Measurements from ENCODE around the gene STAB2.

GRCh38 chr12:103599274-103599673 is 12.2 kb downstream of the STAB2 start:
- TF ChIP-seq, protein P1, sequence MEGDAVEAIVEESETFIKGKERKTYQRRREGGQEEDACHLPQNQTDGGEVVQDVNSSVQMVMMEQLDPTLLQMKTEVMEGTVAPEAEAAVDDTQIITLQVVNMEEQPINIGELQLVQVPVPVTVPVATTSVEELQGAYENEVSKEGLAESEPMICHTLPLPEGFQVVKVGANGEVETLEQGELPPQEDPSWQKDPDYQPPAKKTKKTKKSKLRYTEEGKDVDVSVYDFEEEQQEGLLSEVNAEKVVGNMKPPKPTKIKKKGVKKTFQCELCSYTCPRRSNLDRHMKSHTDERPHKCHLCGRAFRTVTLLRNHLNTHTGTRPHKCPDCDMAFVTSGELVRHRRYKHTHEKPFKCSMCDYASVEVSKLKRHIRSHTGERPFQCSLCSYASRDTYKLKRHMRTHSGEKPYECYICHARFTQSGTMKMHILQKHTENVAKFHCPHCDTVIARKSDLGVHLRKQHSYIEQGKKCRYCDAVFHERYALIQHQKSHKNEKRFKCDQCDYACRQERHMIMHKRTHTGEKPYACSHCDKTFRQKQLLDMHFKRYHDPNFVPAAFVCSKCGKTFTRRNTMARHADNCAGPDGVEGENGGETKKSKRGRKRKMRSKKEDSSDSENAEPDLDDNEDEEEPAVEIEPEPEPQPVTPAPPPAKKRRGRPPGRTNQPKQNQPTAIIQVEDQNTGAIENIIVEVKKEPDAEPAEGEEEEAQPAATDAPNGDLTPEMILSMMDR (IDR thresholded peaks at IDR 0.05) = no peak
- no peak for TF ChIP-seq POLR2A (IDR thresholded peaks at IDR 0.05)

Data from lower leg skin (tissue), 3 donors.